H1 (cell line): ENCODE data around the gene C1orf116. TPM values are rescaled to one million over a fixed set of nuclear protein-coding genes. Genes with fewer than 3 reads are reported as not detected.

Experiments used
- CTCF ChIA-PET: fragments of 300-600 bp; sonication (Branson Sonifier 250); formaldehyde crosslinking; loops from one replicate; lab custom pipeline; 2021; ENCODE audit not compliant: partially characterized antibody; lab: Charles Lee
- POLR2A ChIA-PET: fragments of 300-600 bp; sonication (Branson Sonifier 250); formaldehyde crosslinking; loops from one replicate; lab custom pipeline; 2021; ENCODE audit warnings: inconsistent platforms; ENCODE audit not compliant: partially characterized antibody; lab: Charles Lee
- DNase-seq, 2 experiments: peaks; one replicate each; pipeline versions ENCODE4 v3.0.0 to v3.0.0-alpha.2; 2010 to 2022; ENCODE audit warnings: low spot score in 2 of 2, low read depth in 1 of 2, mixed read lengths in 1 of 2
- FAIRE-seq: peaks from 2 replicates; lab custom pipeline; 2011; peaks lifted over from hg19 to GRCh38; lab: Jason Lieb, UNC
- H2AFZ ChIP-seq: 2 replicates; pipeline ENCODE4 v1.8.1; 2012; ENCODE audit warnings: low read length, inconsistent platforms
- H2AK5ac ChIP-seq: 2 replicates; pipeline ENCODE4 v1.6.1; 2013; ENCODE audit warnings: low read depth, low read length
- H2BK120ac ChIP-seq: replicated peaks from 2 replicates; pipeline ENCODE3; 2013; ENCODE audit warnings: low read depth, low read length, inconsistent platforms
- H2BK12ac ChIP-seq: 2 replicates; pipeline ENCODE4 v1.6.1; 2013; ENCODE audit warnings: low read depth, low read length
- H2BK15ac ChIP-seq: 2 replicates; pipeline ENCODE4 v1.6.1; 2013; ENCODE audit warnings: low read length
- H2BK20ac ChIP-seq: 2 replicates; pipeline ENCODE4 v1.6.1; 2013; ENCODE audit warnings: low read length
- H2BK5ac ChIP-seq: 2 replicates; pipeline ENCODE4 v1.6.1; 2013; ENCODE audit warnings: low read depth, low read length
- H3K14ac ChIP-seq: 2 replicates; pipeline ENCODE4 v1.6.1; 2013; ENCODE audit warnings: inconsistent platforms; ENCODE audit not compliant: insufficient read length
- H3K18ac ChIP-seq: 2 replicates; pipeline ENCODE4 v1.6.1; 2013; ENCODE audit warnings: low read length; ENCODE audit errors: extremely low read depth
- H3K23ac ChIP-seq: 2 replicates; pipeline ENCODE4 v1.6.1; 2013; ENCODE audit warnings: inconsistent platforms; ENCODE audit not compliant: insufficient read length
- H3K23me2 ChIP-seq: 2 replicates; pipeline ENCODE4 v1.6.1; 2013; ENCODE audit warnings: low read depth, low read length
- H3K27ac ChIP-seq: 2 replicates; pipeline ENCODE4 v1.6.1; 2011; ENCODE audit warnings: low read depth, low read length, inconsistent platforms
- H3K27me3 ChIP-seq, 4 experiments: replicated peaks in 1 of 4; 1 replicate in 1 of 4; 2 replicates in 3 of 4; pipeline versions ENCODE4 v1.6.1 to v1.8.1; 2011 to 2013; ENCODE audit warnings: low read length in 3 of 4, mild to moderate bottlenecking in 3 of 4, inconsistent platforms in 2 of 4, mixed read lengths in 2 of 4, moderate library complexity in 1 of 4; ENCODE audit not compliant: control insufficient read depth in 3 of 4, insufficient read depth in 3 of 4; ENCODE audit errors: extremely low read depth in 1 of 4
- H3K36me3 ChIP-seq, 4 experiments: 2 replicates each; pipeline versions ENCODE4 v1.6.1 to v1.8.1; 2011 to 2013; ENCODE audit warnings: mild to moderate bottlenecking in 4 of 4, low read length in 3 of 4, moderate library complexity in 2 of 4, control low read depth in 1 of 4, inconsistent platforms in 1 of 4; ENCODE audit not compliant: insufficient read depth in 4 of 4, control insufficient read depth in 2 of 4
- H3K4ac ChIP-seq: replicated peaks from 2 replicates; pipeline ENCODE3; 2013; ENCODE audit warnings: low read length, low read depth, mixed read lengths, inconsistent platforms; ENCODE audit not compliant: insufficient read length
- H3K4me1 ChIP-seq, 4 experiments: replicated peaks in 1 of 4; 1 replicate in 1 of 4; 2 replicates in 3 of 4; pipeline versions ENCODE4 v1.6.1 to v1.8.1; 2011 to 2013; ENCODE audit warnings: low read length in 3 of 4, inconsistent platforms in 2 of 4, mixed read lengths in 1 of 4; ENCODE audit not compliant: insufficient read depth in 4 of 4, control insufficient read depth in 3 of 4
- H3K4me2 ChIP-seq, 2 experiments: 2 replicates each; pipeline versions ENCODE4 v1.6.1 to v1.8.1; 2011 to 2013; ENCODE audit warnings: low read depth in 2 of 2, low read length in 2 of 2, control low read depth in 1 of 2, inconsistent platforms in 1 of 2, mild to moderate bottlenecking in 1 of 2; ENCODE audit not compliant: insufficient read depth in 1 of 2
- H3K4me3 ChIP-seq, 4 experiments: fragments of 200-600, 300-600 bp in 1 of 4; sonication (generic), shearing (Covaris generic), sonication (Bioruptor Twin) in 1 of 4; 2 replicates each; pipeline versions ENCODE4 v1.5.1 to v1.8.1; 2011 to 2016; ENCODE audit warnings: low read length in 4 of 4, low read depth in 3 of 4, control low read depth in 2 of 4, inconsistent platforms in 2 of 4, mild to moderate bottlenecking in 2 of 4, mixed read lengths in 1 of 4, moderate library complexity in 1 of 4; ENCODE audit not compliant: insufficient read depth in 2 of 4; ENCODE audit errors: extremely low read depth in 1 of 4
- H3K56ac ChIP-seq: replicated peaks from 2 replicates; pipeline ENCODE3; 2013; ENCODE audit warnings: low read depth, mild to moderate bottlenecking, mixed read lengths, low read length, inconsistent platforms; ENCODE audit not compliant: insufficient read length
- H3K79me1 ChIP-seq: 2 replicates; pipeline ENCODE4 v1.6.1; 2013; ENCODE audit warnings: low read depth, low read length, control low read depth
- H3K79me2 ChIP-seq, 2 experiments: 2 replicates each; pipeline versions ENCODE4 v1.6.1 to v1.8.1; 2012 to 2013; ENCODE audit warnings: low read length in 2 of 2, mild to moderate bottlenecking in 2 of 2, inconsistent platforms in 1 of 2; ENCODE audit not compliant: insufficient read depth in 2 of 2, control insufficient read depth in 1 of 2
- H3K9ac ChIP-seq, 4 experiments: replicated peaks in 1 of 4; 1 replicate in 1 of 4; 2 replicates in 3 of 4; pipeline versions ENCODE4 v1.6.1 to v1.8.1; 2011 to 2013; ENCODE audit warnings: low read depth in 3 of 4, low read length in 3 of 4, control low read depth in 2 of 4, mild to moderate bottlenecking in 2 of 4, moderate library complexity in 2 of 4, inconsistent platforms in 1 of 4; ENCODE audit errors: extremely low read depth in 1 of 4
- H3K9me3 ChIP-seq, 2 experiments: 2 replicates each; pipeline versions ENCODE4 v1.6.1 to v1.8.1; 2012 to 2013; ENCODE audit warnings: mild to moderate bottlenecking in 2 of 2, moderate library complexity in 2 of 2, control low read depth in 1 of 2, inconsistent platforms in 1 of 2, low read depth in 1 of 2, low read length in 1 of 2, mixed read lengths in 1 of 2; ENCODE audit not compliant: insufficient read depth in 2 of 2
- H4K20me1 ChIP-seq, 2 experiments: replicated peaks in 1 of 2; 2 replicates each; pipeline versions ENCODE3 to v1.8.1; 2011 to 2013; ENCODE audit warnings: inconsistent platforms in 2 of 2, low read length in 2 of 2, mild to moderate bottlenecking in 1 of 2; ENCODE audit not compliant: insufficient read depth in 2 of 2, control insufficient read depth in 1 of 2
- H4K5ac ChIP-seq: 2 replicates; pipeline ENCODE4 v1.6.1; 2013; ENCODE audit warnings: low read length, low read depth, mixed read lengths, inconsistent platforms; ENCODE audit not compliant: insufficient read length
- H4K8ac ChIP-seq: 2 replicates; pipeline ENCODE4 v1.8.0; 2013; ENCODE audit warnings: mild to moderate bottlenecking, moderate library complexity, low read length, inconsistent platforms; ENCODE audit not compliant: insufficient read depth; ENCODE audit errors: extremely low read depth
- H4K91ac ChIP-seq: replicated peaks from 2 replicates; pipeline ENCODE3; 2013; ENCODE audit warnings: low read length, mixed read lengths, inconsistent platforms; ENCODE audit not compliant: insufficient read length
- PHF8 ChIP-seq: fragments of 200-600 bp; sonication (generic); conservative IDR thresholded peaks from 2 replicates; pipeline ENCODE4 v1.7.1; 2012; ENCODE audit warnings: low read depth, mild to moderate bottlenecking, inconsistent platforms, low read length, moderate library complexity
- WGBS, 2 experiments: shearing (Covaris generic) in 1 of 2; methylation state at CpG; one replicate each; pipeline versions ENCODE4 v1.1.6 to v1.1.7; 2013 to 2015; ENCODE audit warnings: low lambda C conversion rate in 2 of 2, mixed read lengths in 2 of 2, inconsistent platforms in 1 of 2, low coverage in 1 of 2, missing lambda C conversion rate in 1 of 2; ENCODE audit not compliant: insufficient replicate concordance in 2 of 2, insufficient coverage in 1 of 2, insufficient read length in 1 of 2; ENCODE audit errors: extremely low coverage in 1 of 2, missing lambda C conversion rate in 1 of 2; 5-methylcytosine and 5-hydroxymethylcytosine counted together
- polyA plus RNA-seq, 7 experiments: library from polyadenylated mRNA; depleted of rRNA in 3 of 7; stranded (reverse) in 5 of 7; unstranded in 2 of 7; fragments of >200 nt in 5 of 7; fragments of 200-250 nt in 2 of 7; gene quantifications; 1 replicate in 5 of 7; 2 replicates in 1 of 7; 4 replicates in 1 of 7; pipeline versions ENCODE4 v1.2.1 to v1.2.3, GENCODE V29; 2011 to 2013; ENCODE audit warnings: missing spikeins in 2 of 7, mixed read lengths in 2 of 7
- total RNA-seq: library from RNA; stranded (reverse); fragmentation: NEBNext Ultra II Directional; extraction: Animal tissue kit (Norgen Biotek cat#: 25700); gene quantifications from 2 replicates; pipeline ENCODE4 v1.2.1, GENCODE V29; 2021

Gene C1orf116
- total and polyA plus RNA-seq, 2 of the 8 experiments (the other 6 are each of a cell fraction or from before 2014, with no cell fraction given), result 2.2 to 3.9 TPM

DNA sequence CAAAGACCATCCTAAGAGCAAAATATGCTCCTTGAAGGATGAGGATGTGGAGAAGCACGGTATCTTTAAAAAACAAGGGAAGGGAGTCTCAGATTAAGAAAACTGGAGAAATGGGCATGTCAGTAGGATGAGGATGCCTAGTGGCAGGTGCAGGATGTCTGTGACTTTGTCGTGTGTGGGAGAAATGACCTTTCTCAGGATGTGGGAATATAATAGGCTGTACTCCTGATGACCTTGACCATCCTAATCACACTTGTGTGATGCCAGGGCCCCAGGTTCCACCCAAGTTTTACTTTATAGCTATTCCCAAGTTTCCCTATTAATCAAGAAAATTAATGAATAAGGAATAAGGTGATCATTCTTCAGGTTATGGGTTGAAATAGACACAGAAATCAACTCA lies 12.9 kb downstream of the C1orf116 start:
- peaks cover 0 to 2% (median 0%) of the 10 kb centered on the region in 4 experiments; a peak in 2 of 8 replicates for H3K36me3 ChIP-seq
- H3K27me3 ChIP-seq, result no peaks in the 10 kb centered on the region
- no peak overlapping the region for H3K14ac ChIP-seq
- no peak overlapping the region for H4K8ac ChIP-seq
- H2BK120ac ChIP-seq, result no peak overlapping the region
- ChIA-PET POLR2A (interaction anchor here (2.1 kb wide), 1 partner anchor 11 kb away, joined by 4 read pairs; no protein-coding TSS in a partner anchor), CTCF (interaction anchor here (0.7 to 10.5 kb wide), 3 partner anchors 12 to 30 kb away, joined by 3 to 122 read pairs (median 4); no protein-coding TSS in a partner anchor)
- no peak overlapping the region for H2BK15ac ChIP-seq
- H2BK5ac ChIP-seq, result no peak overlapping the region
- no peak overlapping the region for H2AFZ ChIP-seq
- no peak overlapping the region for H3K23ac ChIP-seq
- no peak overlapping the region for H2BK12ac ChIP-seq
- H3K4me2 ChIP-seq, result no peak overlapping the region
- H3K18ac ChIP-seq, result no peak overlapping the region
- H4K91ac ChIP-seq, result no peak overlapping the region
- H3K56ac ChIP-seq, result no peak overlapping the region
- no peaks in the 10 kb centered on the region for H4K20me1 ChIP-seq
- H2AK5ac ChIP-seq, result no peak overlapping the region
- no peak overlapping the region for H2BK20ac ChIP-seq
- H3K9me3 ChIP-seq, result no peaks in the 10 kb centered on the region
- H3K9ac ChIP-seq, result no peak overlapping the region
- no peak overlapping the region for H4K5ac ChIP-seq
- DNase-seq (no peak), FAIRE-seq (no peak)
- no peaks in the 10 kb centered on the region for H3K79me1 ChIP-seq
- 76% methylated on average over 2 of the region's 2 CpGs; no CpG with 5 or more reads in 1 of the 2 experiments for WGBS, 2 experiments
- H3K23me2 ChIP-seq, result no peaks in the 10 kb centered on the region
- H3K4ac ChIP-seq, result no peak overlapping the region
- H3K4me1 ChIP-seq, result peaks cover 0 to 3% (median 0%) of the 10 kb centered on the region in 4 experiments; a peak in 2 of 7 replicates
- H3K79me2 ChIP-seq, result no peaks in the 10 kb centered on the region
- H3K27ac ChIP-seq, result no peak overlapping the region
- no peak for TF ChIP-seq PHF8
- H3K4me3 ChIP-seq, result no peak overlapping the region
